K562 (cell line): ENCODE results near the gene LEPROT. TPM values are rescaled to one million over a fixed set of nuclear protein-coding genes. Genes with fewer than 3 reads are reported as not detected.
A peak's percentile ranks its signal among the peaks of the same experiment; 100 is the strongest.

ENCODE experiments used
- ARID1B ChIP-seq: fragments of 450-650 bp; IDR thresholded peaks from 2 replicates; pipeline ENCODE4 v1.6.1; 2016; ENCODE audit warnings: antibody characterized with exemption, mild to moderate bottlenecking, inconsistent platforms
- BHLHE40 ChIP-seq: IDR thresholded peaks from 2 replicates; pipeline ENCODE4 v1.6.1; 2011; ENCODE audit warnings: low read length, improper control_type of control experiment
- CBFA2T3 ChIP-seq: fragments of 450-650 bp; IDR thresholded peaks from 2 replicates; pipeline ENCODE4 v1.6.1; 2017
- CBX3 ChIP-seq, 2 experiments: IDR thresholded peaks; 1 replicate in 1 of 2; 2 replicates in 1 of 2; pipeline ENCODE4 v1.6.1; 2012; ENCODE audit warnings: inconsistent platforms in 2 of 2, low read length in 2 of 2, borderline replicate concordance in 1 of 2, control low read depth in 1 of 2
- CTBP1 ChIP-seq: fragments of 450-650 bp; IDR thresholded peaks from 2 replicates; pipeline ENCODE4 v1.6.1; 2016; ENCODE audit warnings: borderline replicate concordance
- DPF2 ChIP-seq: fragments of 450-650 bp; IDR thresholded peaks from 2 replicates; pipeline ENCODE4 v1.6.1; 2016
- E2F6 ChIP-seq, 2 experiments: IDR thresholded peaks; 2 replicates each; pipeline ENCODE4 v1.6.1; 2011; ENCODE audit warnings: borderline replicate concordance in 1 of 2, control low read depth in 1 of 2, low read depth in 1 of 2, low read length in 1 of 2, mild to moderate bottlenecking in 1 of 2, mixed read lengths in 1 of 2, moderate library complexity in 1 of 2; ENCODE audit not compliant: insufficient read depth in 1 of 2, insufficient read length in 1 of 2, poor library complexity in 1 of 2, severe bottlenecking in 1 of 2; ENCODE audit errors: extremely low read depth in 1 of 2
- FOXA1 ChIP-seq: fragments of 450-650 bp; IDR thresholded peaks from 2 replicates; pipeline ENCODE4 v1.6.1; 2016; ENCODE audit warnings: mild to moderate bottlenecking, borderline replicate concordance
- FOXA3 ChIP-seq, 2 experiments: fragments of 450-650 bp in 1 of 2; sonication (generic) in 1 of 2; formaldehyde crosslinking; IDR thresholded peaks in 1 of 2; conservative IDR thresholded peaks in 1 of 2; 2 replicates each; pipeline versions ENCODE4 v1.4.0 to v1.8.0; 2020 to 2022; ENCODE audit warnings: mild to moderate bottlenecking in 2 of 2, missing genetic modification reagents in 1 of 2
- FOXK1 ChIP-seq: sonication (generic); formaldehyde crosslinking; IDR thresholded peaks from 2 replicates; pipeline ENCODE4 v1.8.0; 2022; ENCODE audit warnings: missing genetic modification reagents, mild to moderate bottlenecking, borderline replicate concordance
- FOXP1 ChIP-seq: sonication (generic); formaldehyde crosslinking; IDR thresholded peaks from 2 replicates; pipeline ENCODE4 v1.8.0; 2022; ENCODE audit warnings: mild to moderate bottlenecking, missing genetic modification reagents
- MAFG ChIP-seq: fragments of 450-650 bp; conservative IDR thresholded peaks from 2 replicates; pipeline ENCODE4 v1.6.1; 2016; ENCODE audit warnings: missing genetic modification characterization, missing compliant biosample characterization
- MEIS2 ChIP-seq: fragments of 450-650 bp; IDR thresholded peaks from 2 replicates; pipeline ENCODE4 v1.6.1; 2014; ENCODE audit warnings: mild to moderate bottlenecking; ENCODE audit not compliant: partially characterized antibody
- MNT ChIP-seq, 2 experiments: fragments of 450-650 bp; conservative IDR thresholded peaks; 2 replicates each; pipeline ENCODE4 v1.6.1; 2017; ENCODE audit warnings: mild to moderate bottlenecking in 2 of 2, moderate library complexity in 2 of 2
- NBN ChIP-seq: fragments of 450-650 bp; IDR thresholded peaks from 2 replicates; pipeline ENCODE4 v1.6.1; 2016; ENCODE audit warnings: low read depth, mild to moderate bottlenecking
- NFXL1 ChIP-seq: fragments of 450-650 bp; formaldehyde crosslinking; IDR thresholded peaks from 2 replicates; pipeline ENCODE4 v1.4.0; 2021; ENCODE audit warnings: mild to moderate bottlenecking
- NR2C2 ChIP-seq, 2 experiments: fragments of 200-800 bp in 1 of 2; sonication (Bioruptor generic) in 1 of 2; sonication (generic) in 1 of 2; formaldehyde crosslinking in 1 of 2; IDR thresholded peaks; 2 replicates each; pipeline versions ENCODE4 v1.6.1 to v1.8.0; 2016 to 2022; ENCODE audit warnings: mild to moderate bottlenecking in 1 of 2, missing compliant biosample characterization in 1 of 2, missing genetic modification characterization in 1 of 2, missing genetic modification reagents in 1 of 2
- SOX6 ChIP-seq: fragments of 450-650 bp; IDR thresholded peaks from 2 replicates; pipeline ENCODE4 v1.6.1; 2014; ENCODE audit warnings: mild to moderate bottlenecking
- SRSF9 ChIP-seq: fragments of 200-400 bp; formaldehyde crosslinking; IDR thresholded peaks from 2 replicates; pipeline ENCODE4 v1.6.1; 2017; ENCODE audit warnings: low read depth, low read length, borderline replicate concordance
- ZBTB33 ChIP-seq: sonication (generic); formaldehyde crosslinking; IDR thresholded peaks from 2 replicates; pipeline ENCODE4 v1.8.1; 2023; ENCODE audit warnings: mild to moderate bottlenecking, missing genetic modification reagents
- ZBTB7A ChIP-seq: IDR thresholded peaks from 2 replicates; pipeline ENCODE4 v1.6.1; 2011; ENCODE audit warnings: low read depth, mild to moderate bottlenecking, low read length, moderate library complexity, borderline replicate concordance; ENCODE audit not compliant: control insufficient read depth
- ZNF263 ChIP-seq: sonication (generic); formaldehyde crosslinking; IDR thresholded peaks from 2 replicates; pipeline ENCODE4 v1.8.0; 2022; ENCODE audit warnings: mild to moderate bottlenecking, missing genetic modification reagents, borderline replicate concordance
- ZNF282 ChIP-seq: sonication (generic); formaldehyde crosslinking; IDR thresholded peaks from 2 replicates; pipeline ENCODE4 v1.8.1; 2023; ENCODE audit warnings: missing genetic modification reagents
- polyA plus RNA-seq, 8 experiments: library from polyadenylated mRNA; depleted of rRNA in 4 of 8; stranded (reverse) in 5 of 8; unstranded in 3 of 8; fragments of >200 nt; fragmentation: Nextera tagmentation in 2 of 8; fragmentation: Illumina TruSeq in 1 of 8; extraction: Ambion mirVana in 2 of 8; extraction: Trizol in 1 of 8; gene quantifications; 2 replicates each; pipeline versions ENCODE4 v1.2.1 to v1.2.3, GENCODE V29; 2011 to 2014; ENCODE audit warnings: inconsistent platforms in 1 of 8, missing spikeins in 1 of 8
- total RNA-seq, 7 experiments: library from RNA; depleted of rRNA in 6 of 7; stranded (reverse); fragments of >200 nt in 6 of 7; fragmentation: Illumina TruSeq in 2 of 7; extraction: Trizol in 2 of 7; gene quantifications; 2 replicates each; pipeline versions ENCODE4 v1.2.1 to v1.2.3, GENCODE V29; 2011 to 2021; ENCODE audit warnings: low replicate concordance in 1 of 7

The LEPROT gene
- total and polyA plus RNA-seq, 9 of the 15 experiments (the other 6 are each of a cell fraction or from before 2014, with no cell fraction given) = 28.1 to 97.5 (median 45.8) TPM

DNA sequence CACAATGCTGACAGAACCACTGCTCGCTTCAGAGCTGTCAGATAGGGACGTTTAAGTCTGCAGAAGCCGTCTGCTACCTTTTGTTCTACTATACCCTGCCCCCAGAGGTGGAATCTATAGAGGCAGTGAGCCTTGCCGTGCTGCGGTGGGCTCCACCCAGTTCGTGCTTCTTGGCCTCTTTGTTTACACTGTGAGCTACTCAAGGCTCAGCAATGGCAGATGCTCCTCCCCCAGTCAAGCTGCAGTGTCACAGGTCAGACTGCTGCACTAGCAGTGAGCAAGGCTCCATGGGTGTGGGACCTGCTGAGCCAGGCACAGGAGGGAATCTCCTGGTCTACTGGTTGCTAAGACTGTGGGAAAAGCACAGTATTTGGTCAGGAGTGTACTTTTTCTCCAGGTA is 47.1 kb downstream of the LEPROT start (continued):
- TF ChIP-seq ZBTB7A = peak; percentile 44; the same call in 1 of the 2 replicates
- peak; percentile 79 for TF ChIP-seq SOX6
- 0 out of 2 replicates have a peak, but pooled peaks have one; percentile 19 for TF ChIP-seq FOXA1
- peak; percentile 76; the same call in 1 of the 2 replicates for TF ChIP-seq FOXK1 (CRISPR knock-in tag)
- TF ChIP-seq BHLHE40 = 0 out of 2 replicates have a peak, but pooled peaks have one; percentile 28
- TF ChIP-seq CBX3 (IDR thresholded peaks at IDR 0.05; ENCODE audit: borderline replicate concordance in 1 of 2, low read length in 2 of 2) = peak in 1 of 2 experiments; percentile 59; a peak in 1 of 3 replicates
- peak; percentile 38; the same call in 1 of the 2 replicates for TF ChIP-seq DPF2
- peak; percentile 55 to 77; a peak in 3 of 4 replicates for TF ChIP-seq MNT (conservative IDR thresholded peaks at IDR 0.05)
- TF ChIP-seq CTBP1 = peak; percentile 73; the same call in 1 of the 2 replicates
- peak in 1 of 2 experiments; percentile 36 for TF ChIP-seq E2F6 (IDR thresholded peaks at IDR 0.05; ENCODE audit: borderline replicate concordance in 1 of 2, extremely low read depth in 1 of 2, insufficient read depth in 1 of 2, insufficient read length in 1 of 2, low read depth in 1 of 2, low read length in 1 of 2, poor library complexity in 1 of 2, severe bottlenecking in 1 of 2)
- TF ChIP-seq ZBTB33 (CRISPR knock-in tag) = 0 out of 2 replicates have a peak, but pooled peaks have one; percentile 26
- peak; percentile 86 to 99 for TF ChIP-seq FOXA3 (CRISPR knock-in tag; conservative IDR thresholded peaks at IDR 0.05 in 1 of 2, IDR thresholded peaks at IDR 0.05 in 1 of 2)
- TF ChIP-seq MAFG = no peak
- TF ChIP-seq CBFA2T3 = peak; percentile 36; the same call in 1 of the 2 replicates
- 0 out of 2 replicates have a peak, but pooled peaks have one; percentile 56 for TF ChIP-seq NBN
- TF ChIP-seq ZNF282 (CRISPR knock-in tag) = no peak
- TF ChIP-seq NR2C2 (CRISPR knock-in tag; IDR thresholded peaks at IDR 0.05) = no peak
- TF ChIP-seq NR2C2 (tag; IDR thresholded peaks at IDR 0.05) = peak; percentile 78
- peak; percentile 84; the same call in 1 of the 2 replicates for TF ChIP-seq FOXP1 (CRISPR knock-in tag)
- TF ChIP-seq MEIS2 = peak; percentile 45
- peak; percentile 17; the same call in 1 of the 2 replicates for TF ChIP-seq ARID1B
- no peak for TF ChIP-seq ZNF263
- TF ChIP-seq NFXL1 (CRISPR knock-in tag) = no peak
- TF ChIP-seq SRSF9 = no peak
